Neuron (in vitro differentiated cells): Measurements from ENCODE around the gene TGFB2.

Experiments used
- H2AFZ ChIP-seq: one replicate; pipeline ENCODE4 v1.6.1; 2013; ENCODE audit warnings: low read depth, mild to moderate bottlenecking, inconsistent platforms, low read length, moderate library complexity
- H3K27me3 ChIP-seq: one replicate; pipeline ENCODE4 v1.6.1; 2013; ENCODE audit warnings: low read length; ENCODE audit not compliant: insufficient read depth
- H3K36me3 ChIP-seq: one replicate; pipeline ENCODE4 v1.6.1; 2013; ENCODE audit warnings: low read length; ENCODE audit not compliant: insufficient read depth
- H3K4me1 ChIP-seq: one replicate; pipeline ENCODE4 v1.6.1; 2013; ENCODE audit warnings: low read length; ENCODE audit not compliant: insufficient read depth
- H3K4me3 ChIP-seq: 2 replicates; pipeline ENCODE4 v1.5.1; 2013; ENCODE audit warnings: mild to moderate bottlenecking, low read length, moderate library complexity
- H3K9me3 ChIP-seq: one replicate; pipeline ENCODE4 v1.6.1; 2013; ENCODE audit warnings: low read length

TGFB2 gene

GRCh38 chr1:218461351-218461750 is 116.2 kb downstream of the TGFB2 start:
- no peaks in the 10 kb centered on the region for H3K36me3 ChIP-seq
- H3K4me3 ChIP-seq: no peak overlapping the region
- no peaks in the 10 kb centered on the region for H3K27me3 ChIP-seq
- peaks cover 42% of the 10 kb centered on the region for H3K4me1 ChIP-seq
- no peak overlapping the region for H2AFZ ChIP-seq
- H3K9me3 ChIP-seq: no peaks in the 10 kb centered on the region

DNA sequence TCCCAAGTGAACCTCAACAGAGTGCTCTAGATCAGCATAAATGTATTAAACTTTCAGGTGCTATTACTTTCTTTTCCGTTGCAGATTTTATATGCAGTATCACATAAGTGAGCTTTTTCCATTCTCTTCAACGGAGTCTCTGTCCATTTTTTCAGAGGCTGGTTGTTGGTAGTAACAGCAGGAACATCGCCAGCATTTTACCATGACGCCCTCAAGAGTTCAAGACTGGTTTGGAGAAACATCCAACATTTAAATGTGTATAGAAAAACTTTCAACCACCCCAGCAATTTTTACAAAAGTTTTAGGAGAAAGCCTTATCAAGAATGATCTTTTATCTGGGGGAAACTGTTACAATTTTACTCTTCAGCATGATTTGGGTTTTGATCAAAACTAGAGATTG is 117.0 kb downstream of the TGFB2 start:
- H2AFZ ChIP-seq: no peak overlapping the region
- no peaks in the 10 kb centered on the region for H3K36me3 ChIP-seq
- H3K27me3 ChIP-seq: no peaks in the 10 kb centered on the region
- no peak overlapping the region for H3K4me3 ChIP-seq
- H3K4me1 ChIP-seq: peaks cover 42% of the 10 kb centered on the region
- no peaks in the 10 kb centered on the region for H3K9me3 ChIP-seq

DNA sequence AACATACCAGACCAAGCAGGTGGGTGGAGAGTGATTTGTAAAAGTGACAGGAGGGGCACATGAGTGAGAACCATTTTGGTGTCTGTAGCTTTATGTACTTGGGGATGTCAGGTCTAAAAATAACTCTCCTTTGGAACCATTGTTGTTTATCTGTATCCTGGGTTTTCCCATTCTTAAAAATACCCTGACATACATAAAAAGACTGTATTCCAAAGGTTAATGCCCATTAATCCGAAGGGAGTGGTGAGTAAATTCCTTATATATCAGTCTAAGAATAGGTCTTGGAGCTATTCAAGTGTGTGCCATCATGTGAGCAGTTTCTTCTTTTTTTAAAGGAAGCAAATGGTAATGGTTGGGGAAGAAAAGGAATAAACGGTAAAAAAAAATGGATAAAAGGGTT is 117.5 kb downstream of the TGFB2 start:
- Histone ChIP-seq H3K9me3 (no peaks in the 10 kb centered on the region), H3K36me3 (no peaks in the 10 kb centered on the region), H2AFZ (no peak overlapping the region), H3K4me3 (no peak overlapping the region), H3K4me1 (peaks cover 42% of the 10 kb centered on the region), H3K27me3 (no peaks in the 10 kb centered on the region)

DNA sequence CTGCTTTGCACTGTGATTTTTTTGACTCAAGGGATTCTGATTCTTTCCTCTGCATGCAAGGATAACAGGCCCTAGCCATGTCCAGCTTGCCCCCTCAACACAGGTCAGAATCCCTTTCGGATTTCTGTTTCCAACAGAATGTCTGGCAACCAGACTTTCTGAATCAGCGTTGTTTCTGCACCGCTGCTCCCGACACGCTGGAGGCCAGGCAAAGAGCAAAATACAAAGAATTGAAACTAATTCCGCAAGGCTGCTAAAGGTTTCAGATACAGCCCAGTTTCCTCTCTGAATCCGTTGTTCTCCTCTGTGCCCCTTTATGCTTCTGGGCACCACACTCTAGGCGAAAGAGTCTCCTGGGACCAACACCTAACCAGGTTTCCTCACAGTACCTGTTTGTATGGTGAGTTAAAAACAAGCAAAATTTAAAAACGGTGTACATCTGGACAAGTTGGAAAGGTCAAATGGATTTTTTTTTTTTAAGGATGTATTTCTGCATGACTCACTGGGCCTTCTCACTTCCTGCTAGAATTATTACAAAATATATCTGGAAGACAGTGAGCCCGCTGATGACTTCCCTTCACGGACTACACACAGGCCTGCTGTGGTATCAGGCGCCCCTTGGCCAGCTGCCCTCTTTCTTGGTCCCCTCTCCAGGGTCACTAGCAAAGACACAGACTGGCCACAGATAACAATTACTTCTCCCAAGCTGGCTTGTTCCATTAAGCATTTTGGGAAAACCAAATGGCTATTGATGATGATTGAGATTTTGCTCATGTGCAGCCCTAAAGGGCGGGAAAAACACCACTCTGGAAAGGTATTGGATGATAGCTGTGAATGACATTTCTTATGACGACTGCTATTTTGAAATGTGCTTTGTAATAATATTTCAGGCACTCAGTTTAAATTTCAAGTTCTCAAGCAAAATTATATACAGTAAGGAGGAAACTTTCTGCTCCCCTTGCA is 118.3 kb downstream of the TGFB2 start:
- peaks cover 42% of the 10 kb centered on the region for H3K4me1 ChIP-seq
- peak overlapping the region; percentile 6 for H2AFZ ChIP-seq
- no peaks in the 10 kb centered on the region for H3K27me3 ChIP-seq
- H3K9me3 ChIP-seq: no peaks in the 10 kb centered on the region
- H3K36me3 ChIP-seq: no peaks in the 10 kb centered on the region
- H3K4me3 ChIP-seq: peak overlapping the region; percentile 2

DNA sequence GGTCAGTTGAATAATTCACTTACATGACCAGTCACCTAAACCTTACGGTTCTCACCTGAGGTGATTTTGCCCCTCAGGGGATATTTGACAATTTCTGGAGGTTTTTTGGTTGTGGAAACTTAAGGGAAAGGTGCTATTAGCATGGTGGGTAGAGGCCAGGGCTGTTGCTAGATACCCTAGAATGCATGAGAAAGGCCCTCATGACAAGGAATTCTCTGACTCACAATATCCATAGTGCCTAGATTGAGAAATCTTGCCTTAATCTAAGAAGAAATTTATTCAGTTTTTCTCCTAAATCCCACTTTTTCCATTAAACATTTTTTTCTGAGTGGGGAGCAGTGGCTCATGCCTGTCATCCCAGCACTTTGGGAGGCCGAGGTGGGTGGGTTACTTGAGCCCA is 119.7 kb downstream of the TGFB2 start:
- no peaks in the 10 kb centered on the region for H3K9me3 ChIP-seq
- H3K4me3 ChIP-seq: no peak overlapping the region

GRCh38 chr1:218466341-218467010 is 121.3 kb downstream of the TGFB2 start:
- Histone ChIP-seq H3K36me3 (no peaks in the 10 kb centered on the region), H3K9me3 (no peaks in the 10 kb centered on the region), H2AFZ (no peak overlapping the region), H3K27me3 (no peaks in the 10 kb centered on the region), H3K4me3 (no peak overlapping the region), H3K4me1 (peaks cover 18% of the 10 kb centered on the region)

More for the DNA sequence above, 119.7 kb downstream of the TGFB2 start:
- Histone ChIP-seq H3K4me1 (peaks cover 30% of the 10 kb centered on the region), H3K36me3 (no peaks in the 10 kb centered on the region), H3K27me3 (no peaks in the 10 kb centered on the region), H2AFZ (no peak overlapping the region)

- Histone ChIP-seq H3K4me1 (peaks cover 15% of the 10 kb centered on the region), H2AFZ (no peak overlapping the region), H3K4me3 (no peak overlapping the region), H3K27me3 (no peaks in the 10 kb centered on the region), H3K9me3 (no peaks in the 10 kb centered on the region), H3K36me3 (no peaks in the 10 kb centered on the region)
These were observed 122.3 kb downstream of the TGFB2 start for GRCh38 chr1:218467101-218468072.

GRCh38 chr1:218468711-218469110 is 123.6 kb downstream of the TGFB2 start:
- Histone ChIP-seq H2AFZ (no peak overlapping the region), H3K36me3 (no peaks in the 10 kb centered on the region), H3K4me3 (no peak overlapping the region), H3K9me3 (no peaks in the 10 kb centered on the region), H3K4me1 (peaks cover 2% of the 10 kb centered on the region), H3K27me3 (no peaks in the 10 kb centered on the region)

DNA sequence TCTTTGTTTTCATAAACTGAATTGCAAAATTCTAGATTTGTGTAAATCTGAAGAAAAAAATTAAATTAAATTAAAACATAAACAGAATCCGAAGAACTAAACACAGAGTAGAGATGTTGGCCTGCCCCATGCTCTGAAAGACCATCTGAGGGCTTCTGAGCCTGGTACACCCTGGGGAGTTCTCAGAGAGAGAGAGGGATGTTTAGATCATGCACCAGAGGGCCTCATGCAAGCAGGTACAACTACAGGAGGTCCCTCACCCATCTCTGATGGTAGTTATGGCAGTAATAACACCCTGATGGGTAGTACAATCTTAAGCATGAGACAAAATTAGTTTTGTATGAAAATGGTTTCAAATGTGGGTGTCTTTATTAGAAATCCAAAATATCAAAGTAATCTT is 127.7 kb downstream of the TGFB2 start:
- Histone ChIP-seq H3K9me3 (no peaks in the 10 kb centered on the region), H3K36me3 (no peaks in the 10 kb centered on the region), H2AFZ (no peak overlapping the region), H3K4me3 (no peak overlapping the region), H3K27me3 (no peaks in the 10 kb centered on the region), H3K4me1 (no peaks in the 10 kb centered on the region)

- no peaks in the 10 kb centered on the region for H3K9me3 ChIP-seq
- no peak overlapping the region for H3K4me3 ChIP-seq
- H3K27me3 ChIP-seq: no peaks in the 10 kb centered on the region
- H3K4me1 ChIP-seq: no peaks in the 10 kb centered on the region
- H3K36me3 ChIP-seq: no peaks in the 10 kb centered on the region
- H2AFZ ChIP-seq: no peak overlapping the region
These were observed 128.4 kb downstream of the TGFB2 start for GRCh38 chr1:218473522-218473921.

DNA sequence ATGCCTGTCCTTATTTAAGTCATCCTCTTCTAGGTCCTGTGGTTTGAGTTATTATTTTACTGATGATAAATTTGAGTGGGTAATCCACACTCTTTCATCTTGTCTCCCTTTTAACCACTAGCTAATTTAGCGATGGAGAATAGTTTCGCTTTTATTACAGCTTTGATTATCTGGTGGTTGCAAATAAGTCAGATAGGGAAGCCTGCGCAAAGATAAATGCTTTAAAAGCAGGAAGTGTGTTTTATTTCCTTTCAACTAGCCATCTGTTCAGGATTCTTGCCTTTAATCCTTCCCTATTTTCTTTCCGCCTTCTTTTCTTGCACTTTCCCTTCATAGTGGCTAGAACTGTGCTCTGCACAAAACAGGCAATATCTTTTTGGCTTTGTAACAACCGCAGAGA is 129.0 kb downstream of the TGFB2 start:
- H3K9me3 ChIP-seq: no peaks in the 10 kb centered on the region
- H3K4me1 ChIP-seq: no peaks in the 10 kb centered on the region
- no peak overlapping the region for H3K4me3 ChIP-seq
- H2AFZ ChIP-seq: no peak overlapping the region
- no peaks in the 10 kb centered on the region for H3K27me3 ChIP-seq
- H3K36me3 ChIP-seq: no peaks in the 10 kb centered on the region

DNA sequence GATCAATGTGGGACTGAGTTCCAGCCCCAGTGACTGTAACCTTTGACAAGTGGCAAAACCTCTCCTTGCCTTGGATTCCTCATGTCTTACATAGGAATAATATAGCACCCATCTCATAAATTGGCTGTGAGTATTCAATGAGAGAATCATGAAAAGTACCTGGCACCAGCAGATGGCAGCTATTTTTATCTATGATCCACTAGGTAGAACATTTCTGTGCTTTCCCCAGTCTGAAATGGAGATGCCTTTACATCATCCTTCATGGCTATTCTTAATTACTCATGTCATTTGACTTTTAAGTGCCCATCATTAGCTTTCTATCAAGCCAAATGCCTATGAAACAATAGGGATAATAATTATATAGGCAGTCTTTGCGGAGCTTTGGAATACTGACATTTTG is 130.1 kb downstream of the TGFB2 start:
- no peak overlapping the region for H2AFZ ChIP-seq
- H3K27me3 ChIP-seq: no peaks in the 10 kb centered on the region
- H3K9me3 ChIP-seq: no peaks in the 10 kb centered on the region
- H3K4me3 ChIP-seq: no peak overlapping the region
- H3K4me1 ChIP-seq: peaks cover 4% of the 10 kb centered on the region
- no peaks in the 10 kb centered on the region for H3K36me3 ChIP-seq
